A549 (cell line): Measurements from ENCODE around the gene SUCLA2. TPM values are rescaled to one million over a fixed set of nuclear protein-coding genes. Genes with fewer than 3 reads are reported as not detected.

Experiments
- ATAC-seq, 2 experiments: fragments of 200-7000 bp in 1 of 2; fragments of >200 bp in 1 of 2; cut with Nextera tagmentation in 1 of 2; cut with Tn5 transposase in 1 of 2; 3 replicates each; pipeline versions ENCODE4 v1.8.0 to v1.9.1; 2018 to 2020; ENCODE audit warnings: mild to moderate bottlenecking in 1 of 2, moderate library complexity in 1 of 2
- CTCF ChIA-PET: fragments of 300-600 bp; sonication (Branson Sonifier 250); formaldehyde crosslinking; extraction: SDS; loops from one replicate; lab custom pipeline; 2021; ENCODE audit warnings: antibody characterized with exemption, inconsistent platforms; lab: Yijun Ruan, JAX
- POLR2A ChIA-PET: fragments of 350-600 bp; formaldehyde crosslinking; extraction: SDS; loops from one replicate; lab custom pipeline; 2021; ENCODE audit warnings: antibody characterized with exemption, inconsistent platforms; lab: Yijun Ruan, JAX
- DNase-seq, 2 experiments: peaks; one replicate each; pipeline versions ENCODE4 v3.0.0 to v3.0.0-alpha.2; 2011 to 2016; ENCODE audit warnings: low read depth in 1 of 2, low spot score in 1 of 2
- FAIRE-seq: peaks from 2 replicates; lab custom pipeline; 2011; peaks lifted over from hg19 to GRCh38; lab: Jason Lieb, UNC
- H3K27ac ChIP-seq, 2 experiments: fragments of >200 bp; sonication (Bioruptor Twin); formaldehyde crosslinking; 3 replicates each; pipeline ENCODE4 v1.5.1; 2016 to 2017
- H3K4me1 ChIP-seq: fragments of >200 bp; sonication (Bioruptor Twin); formaldehyde crosslinking; 3 replicates; pipeline ENCODE4 v1.6.1; 2016
- H3K4me2 ChIP-seq: fragments of >200 bp; sonication (Bioruptor Twin); formaldehyde crosslinking; 3 replicates; pipeline ENCODE4 v1.6.1; 2016
- H3K4me3 ChIP-seq: fragments of >200 bp; sonication (Bioruptor Twin); formaldehyde crosslinking; 3 replicates; pipeline ENCODE4 v1.5.1; 2016
- H3K9me3 ChIP-seq: fragments of >200 bp; sonication (Bioruptor Twin); formaldehyde crosslinking; 3 replicates; pipeline ENCODE4 v1.6.1; 2016
- BCL3 ChIP-seq: fragments of >200 bp; sonication (Bioruptor Twin); formaldehyde crosslinking; IDR thresholded peaks from 3 replicates; pipeline ENCODE4 v1.6.1; 2016
- CBX2 ChIP-seq: fragments of 200-600 bp; sonication (generic); IDR thresholded peaks from 2 replicates; pipeline ENCODE4 v1.6.1; 2016; ENCODE audit warnings: low read depth, mild to moderate bottlenecking, borderline replicate concordance
- ELK1 ChIP-seq: fragments of 150-350 bp; IDR thresholded peaks from 2 replicates; pipeline ENCODE4 v1.6.1; 2014; ENCODE audit warnings: low read depth, mild to moderate bottlenecking, low read length
- ESRRA ChIP-seq: fragments of 150-350 bp; IDR thresholded peaks from 2 replicates; pipeline ENCODE4 v1.6.1; 2014; ENCODE audit warnings: mild to moderate bottlenecking, low read length, borderline replicate concordance
- FOSB ChIP-seq: fragments of 250-450 bp; sonication (Bioruptor Pico); IDR thresholded peaks from 2 replicates; pipeline ENCODE4 v1.5.0; 2020; ENCODE audit warnings: mild to moderate bottlenecking, moderate library complexity
- FOSL2 ChIP-seq, 2 experiments: fragments of 450-650 bp in 1 of 2; fragments of >200 bp in 1 of 2; sonication (Bioruptor Twin) in 1 of 2; formaldehyde crosslinking; IDR thresholded peaks; 2 replicates each; pipeline versions ENCODE4 v1.5.0 to v1.6.1; 2016 to 2020; ENCODE audit warnings: mild to moderate bottlenecking in 1 of 2, moderate library complexity in 1 of 2
- HMGXB4 ChIP-seq: fragments of 250-450 bp; sonication (Bioruptor Pico); IDR thresholded peaks from 2 replicates; pipeline ENCODE4 v1.5.0; 2021; ENCODE audit warnings: mild to moderate bottlenecking, moderate library complexity, borderline replicate concordance
- NPAS2 ChIP-seq: fragments of 250-450 bp; sonication (Bioruptor Pico); IDR thresholded peaks from 2 replicates; pipeline ENCODE4 v1.8.0; 2022; ENCODE audit warnings: mild to moderate bottlenecking, moderate library complexity, borderline replicate concordance
- PHF8 ChIP-seq: fragments of 200-600 bp; sonication (generic); IDR thresholded peaks from 2 replicates; pipeline ENCODE4 v1.6.1; 2016; ENCODE audit warnings: low read depth, mild to moderate bottlenecking, antibody characterized with exemption, moderate library complexity, borderline replicate concordance
- POLR2A ChIP-seq: IDR thresholded peaks from 2 replicates; pipeline ENCODE4 v1.6.1; 2012; ENCODE audit warnings: mild to moderate bottlenecking, low read length
- RFX5 ChIP-seq: fragments of 450-650 bp; IDR thresholded peaks from 2 replicates; pipeline ENCODE4 v1.7.1; 2014; ENCODE audit warnings: antibody characterized with exemption, mild to moderate bottlenecking, moderate library complexity
- ZFP36 ChIP-seq: fragments of 450-650 bp; IDR thresholded peaks from 2 replicates; pipeline ENCODE4 v1.6.1; 2014; ENCODE audit warnings: borderline replicate concordance; ENCODE audit not compliant: partially characterized antibody
- ZSCAN20 ChIP-seq: fragments of 250-450 bp; sonication (Bioruptor Pico); IDR thresholded peaks from 2 replicates; pipeline ENCODE4 v1.8.0; 2022; ENCODE audit warnings: mild to moderate bottlenecking, moderate library complexity
- WGBS: methylation state at CpG from one replicate; pipeline ENCODE4 v1.1.6; 2017; ENCODE audit errors: missing lambda C conversion rate; 5-methylcytosine and 5-hydroxymethylcytosine counted together
- polyA plus RNA-seq, 4 experiments: library from polyadenylated mRNA; depleted of rRNA in 3 of 4; stranded (reverse); fragments of >200 nt; fragmentation: RNase III in 1 of 4; extraction: RNeasy Plus Mini Kit Qiagen cat#74134 plus additional on column Dnase treatment in 1 of 4; gene quantifications; 2 replicates in 3 of 4; 3 replicates in 1 of 4; pipeline ENCODE4 v1.2.3, GENCODE V29; 2011 to 2017
- TF ChIP-seq, protein P1 (sequence below): fragments of >200 bp; sonication (Bioruptor Twin); formaldehyde crosslinking; IDR thresholded peaks from 2 replicates; pipeline ENCODE4 v1.6.1; 2016
- TF ChIP-seq, protein P2 (sequence below): fragments of 200-600 bp; sonication (generic); IDR thresholded peaks from 2 replicates; pipeline ENCODE4 v1.6.1; 2016; ENCODE audit warnings: antibody characterized with exemption, mild to moderate bottlenecking, moderate library complexity
- TF ChIP-seq, protein P3 (sequence below): IDR thresholded peaks from 2 replicates; pipeline ENCODE4 v1.6.1; 2012

Gene SUCLA2
- polyA plus RNA-seq, 2 of the 4 experiments (the other 2 are of a cell fraction): 52.6 to 65.4 TPM

GRCh38 chr13:47904891-47905290 lies 96.2 kb downstream of the SUCLA2 start:
- POLR2A ChIA-PET: no interaction called here
- 5% methylated on average over 1 of the region's 1 CpG for WGBS
- CTCF ChIA-PET: interaction anchor here (1.0 kb wide), 1 partner anchor 13 kb away, joined by 3 read pairs; no protein-coding TSS in a partner anchor
- H3K9me3 ChIP-seq: no peaks in the 10 kb centered on the region
- no peak overlapping the region for H3K27ac ChIP-seq
- TF ChIP-seq ZSCAN20 (CRISPR knock-in tag) (no peak), CBX2 (no peak)
- FAIRE-seq: no peak
- no peak for DNase-seq
- no peak overlapping the region for H3K4me2 ChIP-seq
- no peak overlapping the region for H3K4me3 ChIP-seq
- no peak for ATAC-seq
- H3K4me1 ChIP-seq: no peaks in the 10 kb centered on the region

GRCh38 chr13:47904241-47904640 lies 96.8 kb downstream of the SUCLA2 start:
- ATAC-seq (no peak), FAIRE-seq (no peak), DNase-seq (no peak)
- WGBS: 86% methylated on average over 13 of the region's 13 CpGs
- TF ChIP-seq ESRRA: no peak
- no peak for TF ChIP-seq ELK1
- no peak for TF ChIP-seq FOSB
- no peak for TF ChIP-seq POLR2A
- no peak for TF ChIP-seq HMGXB4 (CRISPR knock-in tag)
- no peak for TF ChIP-seq NPAS2 (CRISPR knock-in tag)
- TF ChIP-seq FOSL2 (IDR thresholded peaks at IDR 0.05): no peak
- TF ChIP-seq FOSL2 (CRISPR knock-in tag; IDR thresholded peaks at IDR 0.05): no peak
- ChIA-PET CTCF (no interaction called here), POLR2A (no interaction called here)
- no peaks in the 10 kb centered on the region for H3K9me3 ChIP-seq
- H3K4me1 ChIP-seq: no peaks in the 10 kb centered on the region
- H3K27ac ChIP-seq: no peak overlapping the region
- no peak overlapping the region for H3K4me2 ChIP-seq
- no peak overlapping the region for H3K4me3 ChIP-seq

DNA sequence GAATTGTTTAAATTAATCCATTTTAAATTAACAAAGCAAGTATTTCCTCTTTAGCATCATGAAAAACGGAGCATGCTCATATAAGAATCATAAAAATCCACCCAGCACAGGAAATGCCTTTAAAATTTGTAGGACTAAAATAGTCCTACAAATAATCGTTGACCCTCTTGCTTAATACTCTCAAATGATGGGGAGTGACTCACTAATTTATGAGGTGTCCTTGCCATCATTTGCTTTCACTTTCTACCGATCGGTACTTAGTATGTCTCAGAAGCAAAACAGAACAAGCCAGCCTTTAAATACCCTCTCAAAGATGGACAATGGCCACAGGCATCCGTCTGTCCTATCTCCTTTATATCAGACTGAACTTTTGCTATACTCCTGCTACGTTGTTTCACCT lies 97.2 kb downstream of the SUCLA2 start:
- CTCF ChIA-PET: interaction anchor here (0.7 kb wide), 1 partner anchor 23 kb away, joined by 3 read pairs; no protein-coding TSS in a partner anchor
- ATAC-seq: no peak
- WGBS: 63% methylated on average over 6 of the region's 6 CpGs
- H3K4me3 ChIP-seq: no peak overlapping the region
- no peak overlapping the region for H3K27ac ChIP-seq
- no peaks in the 10 kb centered on the region for H3K4me1 ChIP-seq
- TF ChIP-seq, protein P1, sequence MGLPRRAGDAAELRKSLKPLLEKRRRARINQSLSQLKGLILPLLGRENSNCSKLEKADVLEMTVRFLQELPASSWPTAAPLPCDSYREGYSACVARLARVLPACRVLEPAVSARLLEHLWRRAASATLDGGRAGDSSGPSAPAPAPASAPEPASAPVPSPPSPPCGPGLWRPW: no peak
- TF ChIP-seq, all 56 proteins: peak for 0
- H3K9me3 ChIP-seq: no peaks in the 10 kb centered on the region
- FAIRE-seq: no peak
- no peak for DNase-seq
- H3K4me2 ChIP-seq: no peak overlapping the region
- POLR2A ChIA-PET: no interaction called here

DNA sequence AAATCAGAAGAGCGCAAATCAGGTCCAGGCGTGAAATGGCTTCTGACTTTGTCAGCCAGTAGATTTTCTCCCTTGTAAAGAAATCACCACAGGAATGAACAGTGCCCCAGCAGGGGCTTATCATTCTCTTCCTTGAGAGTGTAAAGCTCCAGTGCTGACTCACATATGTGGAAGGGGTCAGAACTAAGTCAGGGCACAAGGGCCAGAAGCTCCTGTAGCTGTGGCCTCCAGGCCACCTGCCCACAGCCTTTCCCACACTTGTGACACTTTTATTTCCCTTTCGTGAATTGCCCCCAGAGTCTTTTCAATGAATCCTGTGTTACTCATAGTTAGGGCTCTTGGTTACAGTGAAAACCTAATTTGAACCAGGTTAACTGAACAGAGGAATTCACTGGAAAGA lies 99.6 kb downstream of the SUCLA2 start:
- no peak for FAIRE-seq

More for the DNA sequence above, 99.6 kb downstream of the SUCLA2 start:
- TF ChIP-seq CBX2: no peak
- TF ChIP-seq, protein P2, sequence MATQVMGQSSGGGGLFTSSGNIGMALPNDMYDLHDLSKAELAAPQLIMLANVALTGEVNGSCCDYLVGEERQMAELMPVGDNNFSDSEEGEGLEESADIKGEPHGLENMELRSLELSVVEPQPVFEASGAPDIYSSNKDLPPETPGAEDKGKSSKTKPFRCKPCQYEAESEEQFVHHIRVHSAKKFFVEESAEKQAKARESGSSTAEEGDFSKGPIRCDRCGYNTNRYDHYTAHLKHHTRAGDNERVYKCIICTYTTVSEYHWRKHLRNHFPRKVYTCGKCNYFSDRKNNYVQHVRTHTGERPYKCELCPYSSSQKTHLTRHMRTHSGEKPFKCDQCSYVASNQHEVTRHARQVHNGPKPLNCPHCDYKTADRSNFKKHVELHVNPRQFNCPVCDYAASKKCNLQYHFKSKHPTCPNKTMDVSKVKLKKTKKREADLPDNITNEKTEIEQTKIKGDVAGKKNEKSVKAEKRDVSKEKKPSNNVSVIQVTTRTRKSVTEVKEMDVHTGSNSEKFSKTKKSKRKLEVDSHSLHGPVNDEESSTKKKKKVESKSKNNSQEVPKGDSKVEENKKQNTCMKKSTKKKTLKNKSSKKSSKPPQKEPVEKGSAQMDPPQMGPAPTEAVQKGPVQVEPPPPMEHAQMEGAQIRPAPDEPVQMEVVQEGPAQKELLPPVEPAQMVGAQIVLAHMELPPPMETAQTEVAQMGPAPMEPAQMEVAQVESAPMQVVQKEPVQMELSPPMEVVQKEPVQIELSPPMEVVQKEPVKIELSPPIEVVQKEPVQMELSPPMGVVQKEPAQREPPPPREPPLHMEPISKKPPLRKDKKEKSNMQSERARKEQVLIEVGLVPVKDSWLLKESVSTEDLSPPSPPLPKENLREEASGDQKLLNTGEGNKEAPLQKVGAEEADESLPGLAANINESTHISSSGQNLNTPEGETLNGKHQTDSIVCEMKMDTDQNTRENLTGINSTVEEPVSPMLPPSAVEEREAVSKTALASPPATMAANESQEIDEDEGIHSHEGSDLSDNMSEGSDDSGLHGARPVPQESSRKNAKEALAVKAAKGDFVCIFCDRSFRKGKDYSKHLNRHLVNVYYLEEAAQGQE: no peak
- no peak for TF ChIP-seq RFX5
- no peak for TF ChIP-seq BCL3
- TF ChIP-seq ZFP36: no peak
- no peak for TF ChIP-seq PHF8
- TF ChIP-seq, protein P3, sequence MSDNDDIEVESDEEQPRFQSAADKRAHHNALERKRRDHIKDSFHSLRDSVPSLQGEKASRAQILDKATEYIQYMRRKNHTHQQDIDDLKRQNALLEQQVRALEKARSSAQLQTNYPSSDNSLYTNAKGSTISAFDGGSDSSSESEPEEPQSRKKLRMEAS: no peak
- TF ChIP-seq, all 56 proteins: peak for 0
- CTCF ChIA-PET: no interaction called here
- 83% methylated on average over 3 of the region's 3 CpGs for WGBS
- Histone ChIP-seq H3K4me2 (no peak overlapping the region), H3K4me3 (no peak overlapping the region), H3K4me1 (no peaks in the 10 kb centered on the region), H3K27ac (no peak overlapping the region), H3K9me3 (no peaks in the 10 kb centered on the region)
- ATAC-seq (no peak), DNase-seq (no peak)
- POLR2A ChIA-PET: no interaction called here
